SK-N-SH (cell line): ENCODE results near the gene SHROOM3. TPM values are rescaled to one million over a fixed set of nuclear protein-coding genes. Genes with fewer than 3 reads are reported as not detected.

Source experiments
- CTCF ChIA-PET: fragments of 300-600, 350-600 bp; formaldehyde crosslinking; extraction: SDS; loops from one replicate; lab custom pipeline; 2021; lab: Yijun Ruan, JAX
- POLR2A ChIA-PET: fragments of 350-600 bp; sonication (Branson Sonifier 250); formaldehyde crosslinking; extraction: SDS; loops from one replicate; lab custom pipeline; 2020; ENCODE audit warnings: antibody characterized with exemption, inconsistent platforms; lab: Yijun Ruan, JAX
- DNase-seq: peaks from one replicate; pipeline ENCODE4 v3.0.0; 2012
- H2AFZ ChIP-seq: fragments of 200-600 bp; sonication (generic); 2 replicates; pipeline ENCODE4 v1.8.1; 2016; ENCODE audit warnings: antibody characterized with exemption, mild to moderate bottlenecking, low read depth
- H3F3A ChIP-seq: fragments of 200-600 bp; sonication (generic); replicated peaks from 2 replicates; pipeline ENCODE3; 2016; ENCODE audit warnings: antibody characterized with exemption, mild to moderate bottlenecking; ENCODE audit not compliant: insufficient read depth
- H3K27ac ChIP-seq, 2 experiments: fragments of 200-500 bp in 1 of 2; fragments of 200-600 bp in 1 of 2; sonication (Bioruptor generic) in 1 of 2; sonication (generic), shearing (Covaris generic) in 1 of 2; 2 replicates each; pipeline versions ENCODE4 v1.5.1 to v1.6.1; 2014 to 2016; ENCODE audit warnings: low read depth in 2 of 2, inconsistent platforms in 1 of 2, low read length in 1 of 2, mild to moderate bottlenecking in 1 of 2, mixed read lengths in 1 of 2
- H3K27me3 ChIP-seq: fragments of 200-600 bp; sonication (generic), shearing (Covaris generic); 2 replicates; pipeline ENCODE4 v1.6.1; 2016; ENCODE audit warnings: mixed run types; ENCODE audit not compliant: insufficient read depth
- H3K36me3 ChIP-seq, 2 experiments: fragments of 200-500 bp in 1 of 2; fragments of 200-600 bp in 1 of 2; sonication (Bioruptor generic) in 1 of 2; sonication (generic) in 1 of 2; replicated peaks in 1 of 2; 2 replicates each; pipeline versions ENCODE3 to v1.5.1; 2014 to 2016; ENCODE audit warnings: low read length in 1 of 2, mild to moderate bottlenecking in 1 of 2; ENCODE audit not compliant: insufficient read depth in 2 of 2, control insufficient read depth in 1 of 2
- H3K4me1 ChIP-seq, 2 experiments: fragments of 200-500 bp in 1 of 2; fragments of 200-600 bp in 1 of 2; sonication (Bioruptor generic) in 1 of 2; sonication (generic), shearing (Covaris generic) in 1 of 2; 2 replicates each; pipeline versions ENCODE4 v1.5.1 to v1.6.1; 2014 to 2016; ENCODE audit warnings: low read depth in 1 of 2, low read length in 1 of 2, mixed run types in 1 of 2; ENCODE audit not compliant: insufficient read depth in 2 of 2, control insufficient read depth in 1 of 2
- H3K4me2 ChIP-seq: fragments of 200-600 bp; sonication (generic), shearing (Covaris generic); 2 replicates; pipeline ENCODE4 v1.6.1; 2017; ENCODE audit warnings: mixed run types
- H3K4me3 ChIP-seq, 2 experiments: fragments of 200-500 bp in 1 of 2; fragments of 200-600 bp in 1 of 2; sonication (Bioruptor generic) in 1 of 2; sonication (generic), shearing (Covaris generic) in 1 of 2; 2 replicates each; pipeline versions ENCODE4 v1.5.1 to v1.8.1; 2014 to 2016; ENCODE audit warnings: low read depth in 2 of 2, inconsistent platforms in 1 of 2, low read length in 1 of 2, mild to moderate bottlenecking in 1 of 2, mixed read lengths in 1 of 2, moderate library complexity in 1 of 2
- H3K79me2 ChIP-seq: fragments of 200-600 bp; sonication (generic); 2 replicates; pipeline ENCODE4 v1.8.1; 2017; ENCODE audit warnings: mild to moderate bottlenecking; ENCODE audit not compliant: insufficient read depth
- H3K9ac ChIP-seq: fragments of 200-600 bp; sonication (generic); 2 replicates; pipeline ENCODE4 v1.6.1; 2017; ENCODE audit warnings: mixed run types
- H3K9me2 ChIP-seq: fragments of 200-600 bp; sonication (generic); 2 replicates; pipeline ENCODE4 v1.6.1; 2017; ENCODE audit warnings: mixed run types
- H3K9me3 ChIP-seq: fragments of 200-600 bp; sonication (generic); 2 replicates; pipeline ENCODE4 v1.6.1; 2017; ENCODE audit warnings: mixed run types, mild to moderate bottlenecking, moderate library complexity
- H4K20me1 ChIP-seq: fragments of 200-600 bp; sonication (generic); 2 replicates; pipeline ENCODE4 v1.6.1; 2017; ENCODE audit warnings: mild to moderate bottlenecking, mixed run types; ENCODE audit not compliant: insufficient read depth
- CHD2 ChIP-seq: fragments of 150-350 bp; IDR thresholded peaks from 2 replicates; pipeline ENCODE4 v1.6.1; 2018; ENCODE audit warnings: low read length; ENCODE audit not compliant: partially characterized antibody
- EP300 ChIP-seq, 2 experiments: IDR thresholded peaks; 2 replicates each; pipeline versions ENCODE4 v1.4.0 to v1.6.1; 2012; ENCODE audit warnings: borderline replicate concordance in 1 of 2, low read depth in 1 of 2, low read length in 1 of 2
- EZH2phosphoT487 ChIP-seq: fragments of 200-600 bp; sonication (generic); IDR thresholded peaks from 2 replicates; pipeline ENCODE4 v1.6.1; 2017; ENCODE audit warnings: low read depth, mixed run types, mild to moderate bottlenecking, antibody characterized with exemption, moderate library complexity, borderline replicate concordance
- GABPA ChIP-seq: IDR thresholded peaks from 2 replicates; pipeline ENCODE4 v1.4.0; 2012; ENCODE audit warnings: low read depth, mild to moderate bottlenecking
- MXI1 ChIP-seq: IDR thresholded peaks from 2 replicates; pipeline ENCODE4 v1.6.1; 2012; ENCODE audit warnings: mild to moderate bottlenecking, low read depth, low read length, improper control_type of control experiment
- NFIC ChIP-seq: IDR thresholded peaks from 2 replicates; pipeline ENCODE4 v1.4.0; 2012; ENCODE audit warnings: borderline replicate concordance
- RCOR1 ChIP-seq: fragments of 150-350 bp; IDR thresholded peaks from 2 replicates; pipeline ENCODE4 v1.6.1; 2017; ENCODE audit warnings: antibody characterized with exemption, low read length
- REST ChIP-seq: IDR thresholded peaks from 2 replicates; pipeline ENCODE4 v1.6.1; 2012; ENCODE audit warnings: mild to moderate bottlenecking, low read depth, low read length, moderate library complexity
- RXRA ChIP-seq: IDR thresholded peaks from 2 replicates; pipeline ENCODE4 v1.4.0; 2012; ENCODE audit warnings: low read depth, mild to moderate bottlenecking, borderline replicate concordance
- TAF1 ChIP-seq: IDR thresholded peaks from 2 replicates; pipeline ENCODE4 v1.6.1; 2012; ENCODE audit warnings: low read depth, mild to moderate bottlenecking, low read length, moderate library complexity, borderline replicate concordance
- TEAD4 ChIP-seq: IDR thresholded peaks from 2 replicates; pipeline ENCODE4 v1.4.0; 2012; ENCODE audit warnings: mild to moderate bottlenecking, borderline replicate concordance; ENCODE audit not compliant: insufficient read depth
- USF2 ChIP-seq: fragments of 150-350 bp; IDR thresholded peaks from 2 replicates; pipeline ENCODE4 v1.6.1; 2017; ENCODE audit warnings: antibody characterized with exemption, low read length, low read depth, borderline replicate concordance
- YY1 ChIP-seq: IDR thresholded peaks from 2 replicates; pipeline ENCODE4 v1.4.0; 2012; ENCODE audit warnings: low read depth, mild to moderate bottlenecking
- polyA plus RNA-seq, 3 experiments: library from polyadenylated mRNA; depleted of rRNA; stranded (reverse); fragments of >200 nt; gene quantifications; 2 replicates each; pipeline ENCODE4 v1.2.3, GENCODE V29; 2012

SHROOM3 gene
- polyA plus RNA-seq, 1 of the 3 experiments (the other 2 are of a cell fraction): 4.3 TPM

DNA sequence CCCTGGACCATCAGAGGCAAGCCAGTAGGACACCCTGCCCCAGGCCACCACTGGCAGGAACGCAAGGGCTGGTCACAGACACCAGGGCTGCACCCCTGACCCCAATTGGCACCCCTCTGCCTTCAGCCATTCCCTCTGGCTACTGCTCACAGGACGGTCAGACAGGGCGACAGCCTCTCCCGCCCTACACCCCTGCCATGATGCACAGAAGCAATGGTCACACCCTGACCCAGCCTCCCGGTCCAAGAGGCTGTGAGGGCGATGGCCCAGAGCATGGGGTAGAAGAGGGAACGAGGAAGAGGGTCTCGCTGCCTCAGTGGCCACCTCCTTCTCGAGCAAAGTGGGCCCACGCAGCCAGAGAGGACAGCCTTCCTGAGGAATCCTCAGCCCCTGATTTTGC, 319.4 kb downstream of the SHROOM3 start (continued):
- TF ChIP-seq REST (no peak), TEAD4 (no peak), YY1 (no peak), GABPA (no peak), MXI1 (no peak), CHD2 (no peak)

DNA sequence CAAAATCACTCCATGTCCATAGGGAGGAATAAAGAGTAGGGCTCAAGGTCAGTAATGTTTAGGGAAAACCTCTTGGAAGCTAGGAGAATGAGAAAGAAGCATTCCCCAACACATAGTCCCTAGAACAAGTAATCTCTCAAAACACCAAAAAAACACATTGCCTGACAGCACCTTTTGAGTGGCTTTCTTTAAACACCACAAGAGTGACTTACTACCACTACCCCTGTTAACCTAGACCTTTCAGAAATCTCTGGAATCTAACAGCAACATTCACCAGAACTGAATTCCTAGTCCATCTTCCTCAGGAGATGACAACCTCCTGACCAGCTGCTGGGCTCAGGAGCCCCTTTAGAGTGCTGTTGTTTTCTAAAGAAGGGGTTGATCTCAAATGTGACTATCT, 320.7 kb downstream of the SHROOM3 start:
- H3F3A ChIP-seq: peaks cover 39% of the 10 kb centered on the region
- ChIA-PET CTCF (interaction anchor here (0.8 to 3.6 kb wide), 7 partner anchors 12 to 447 kb away, joined by 3 to 11 read pairs (median 3); no protein-coding TSS in a partner anchor), POLR2A (no interaction called here)
- no peaks in the 10 kb centered on the region for H3K9me3 ChIP-seq
- no peak for DNase-seq
- H4K20me1 ChIP-seq: no peaks in the 10 kb centered on the region
- no peak overlapping the region for H2AFZ ChIP-seq
- peaks cover 20 to 30% of the 10 kb centered on the region in 2 experiments for H3K4me1 ChIP-seq
- TF ChIP-seq EZH2phosphoT487 (no peak), USF2 (no peak), RXRA (no peak), YY1 (no peak), TAF1 (no peak), EP300 (IDR thresholded peaks at IDR 0.05; ENCODE audit: borderline replicate concordance in 1 of 2, low read depth in 1 of 2, low read length in 1 of 2) (no peak), NFIC (no peak), RCOR1 (no peak)
- H3K4me3 ChIP-seq: no peak overlapping the region
- H3K36me3 ChIP-seq: peaks cover 42 to 58% of the 10 kb centered on the region in 2 experiments
- H3K27me3 ChIP-seq: no peaks in the 10 kb centered on the region
- H3K9me2 ChIP-seq: no peaks in the 10 kb centered on the region
- H3K27ac ChIP-seq: peak overlapping the region; percentile 47 to 100; a peak in 3 of 4 replicates
- peaks cover 40% of the 10 kb centered on the region; the same call in 1 of the 2 replicates for H3K79me2 ChIP-seq
- H3K4me2 ChIP-seq: no peak overlapping the region
- no peak overlapping the region for H3K9ac ChIP-seq
